Measurements from ENCODE around the gene EXOC4.

EXOC4 gene

DNA sequence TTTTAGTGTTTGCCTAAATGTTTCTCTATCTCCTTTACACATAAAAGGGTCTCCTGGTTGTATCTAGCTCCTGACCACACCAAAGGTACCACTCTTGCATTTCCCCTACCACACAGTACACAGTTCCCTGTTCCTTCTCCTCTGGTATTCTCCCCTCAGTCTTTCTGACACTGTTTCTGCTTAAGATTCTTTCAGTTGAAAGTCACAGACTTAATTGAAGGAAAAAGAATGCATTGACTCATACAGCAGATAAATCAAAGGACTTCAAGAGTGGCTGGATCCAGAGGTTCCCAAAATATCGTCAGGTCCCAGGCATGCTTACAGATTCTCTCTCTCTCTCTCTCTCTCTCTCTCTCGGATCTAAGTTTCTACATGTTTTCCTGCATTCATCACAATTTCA, 688.6 kb downstream of the EXOC4 start:
- H3K27ac ChIP-seq = no peak overlapping the region
- TF ChIP-seq, protein P1, sequence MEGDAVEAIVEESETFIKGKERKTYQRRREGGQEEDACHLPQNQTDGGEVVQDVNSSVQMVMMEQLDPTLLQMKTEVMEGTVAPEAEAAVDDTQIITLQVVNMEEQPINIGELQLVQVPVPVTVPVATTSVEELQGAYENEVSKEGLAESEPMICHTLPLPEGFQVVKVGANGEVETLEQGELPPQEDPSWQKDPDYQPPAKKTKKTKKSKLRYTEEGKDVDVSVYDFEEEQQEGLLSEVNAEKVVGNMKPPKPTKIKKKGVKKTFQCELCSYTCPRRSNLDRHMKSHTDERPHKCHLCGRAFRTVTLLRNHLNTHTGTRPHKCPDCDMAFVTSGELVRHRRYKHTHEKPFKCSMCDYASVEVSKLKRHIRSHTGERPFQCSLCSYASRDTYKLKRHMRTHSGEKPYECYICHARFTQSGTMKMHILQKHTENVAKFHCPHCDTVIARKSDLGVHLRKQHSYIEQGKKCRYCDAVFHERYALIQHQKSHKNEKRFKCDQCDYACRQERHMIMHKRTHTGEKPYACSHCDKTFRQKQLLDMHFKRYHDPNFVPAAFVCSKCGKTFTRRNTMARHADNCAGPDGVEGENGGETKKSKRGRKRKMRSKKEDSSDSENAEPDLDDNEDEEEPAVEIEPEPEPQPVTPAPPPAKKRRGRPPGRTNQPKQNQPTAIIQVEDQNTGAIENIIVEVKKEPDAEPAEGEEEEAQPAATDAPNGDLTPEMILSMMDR (conservative IDR thresholded peaks at IDR 0.05) = no peak
- no peak for TF ChIP-seq ZFX (IDR thresholded peaks at IDR 0.05)

DNA sequence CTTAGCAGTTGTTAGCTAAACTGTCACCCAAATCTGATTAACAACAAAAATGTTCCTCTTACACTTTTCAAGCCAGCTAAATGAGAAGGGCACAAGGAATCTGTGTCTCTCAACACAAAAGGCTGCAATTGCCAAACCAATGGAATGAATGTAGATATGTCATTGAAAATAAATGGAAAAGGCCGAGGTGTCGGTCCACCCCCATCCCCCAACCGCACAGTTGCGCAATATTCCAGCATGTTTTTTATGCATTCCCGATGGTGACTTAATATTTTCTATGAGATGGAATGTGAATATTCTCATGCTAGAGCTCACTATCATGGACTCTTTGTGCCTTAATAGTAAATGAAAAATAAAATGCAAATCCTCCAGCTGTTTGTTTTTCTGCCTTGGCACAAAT, 692.6 kb downstream of the EXOC4 start:
- TF ChIP-seq, protein P1 (conservative IDR thresholded peaks at IDR 0.05) = no peak
- TF ChIP-seq ZFX (IDR thresholded peaks at IDR 0.05) = no peak
- H3K27ac ChIP-seq = no peak overlapping the region

DNA sequence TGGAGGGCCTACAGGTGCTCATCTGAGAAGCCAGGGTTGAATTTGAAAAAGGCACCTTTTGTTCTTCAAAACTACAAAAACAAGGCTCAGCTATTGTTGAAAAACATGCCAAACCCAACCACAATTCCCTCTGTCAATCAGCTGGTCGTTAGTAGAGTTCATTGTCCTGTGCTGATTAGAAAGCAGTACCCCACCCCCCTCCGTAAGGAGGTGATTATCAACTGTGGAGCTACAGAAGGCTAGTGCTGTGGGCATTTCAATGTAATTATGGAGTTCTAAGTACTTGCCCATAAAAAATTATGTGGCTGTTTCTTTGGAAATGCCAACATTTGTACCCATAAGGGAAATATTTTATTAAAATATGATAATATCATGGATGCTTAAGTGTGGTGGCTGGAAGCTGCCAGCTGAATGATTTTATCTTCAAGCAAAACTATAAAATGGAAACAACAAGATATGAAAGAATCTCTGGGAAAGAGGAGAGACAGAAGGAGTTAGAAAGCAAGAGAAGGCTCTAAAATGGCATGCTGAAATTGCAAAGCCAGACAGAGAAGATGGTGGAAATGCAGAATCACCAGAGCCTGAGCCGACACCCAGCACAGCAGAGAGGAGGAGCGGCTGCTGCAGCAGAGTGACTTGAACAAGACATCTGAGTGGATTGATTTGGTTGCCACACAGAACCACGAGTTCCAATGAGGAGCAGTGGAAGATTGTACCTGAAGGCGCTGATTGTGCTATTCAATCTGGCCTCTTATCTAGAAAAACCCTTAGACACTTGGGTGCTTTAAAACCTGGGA, 694.8 kb downstream of the EXOC4 start:
- no peak overlapping the region for H3K27ac ChIP-seq
- TF ChIP-seq, protein P1 (conservative IDR thresholded peaks at IDR 0.05) = no peak
- no peak for TF ChIP-seq ZFX (IDR thresholded peaks at IDR 0.05)

DNA sequence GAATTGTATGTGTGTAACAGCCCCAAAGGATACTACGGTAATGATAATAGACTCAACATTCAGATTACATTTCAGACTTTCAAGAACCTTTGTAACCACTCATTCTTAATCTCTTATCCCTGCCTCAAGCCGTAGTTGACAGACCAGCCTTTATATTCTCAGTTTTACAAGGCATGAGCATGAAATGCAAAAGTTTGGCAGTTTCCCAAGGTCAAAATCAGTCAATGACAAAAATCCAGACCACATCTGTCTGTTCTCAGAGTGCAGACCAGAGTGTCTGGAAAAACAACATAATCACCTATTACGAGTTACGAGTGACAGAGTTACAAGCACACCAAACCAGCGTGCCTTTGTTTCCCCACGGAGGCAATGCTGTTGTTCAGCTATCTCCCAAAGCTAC, 695.7 kb downstream of the EXOC4 start:
- H3K27ac ChIP-seq = no peak overlapping the region
- TF ChIP-seq ZFX (IDR thresholded peaks at IDR 0.05) = no peak
- TF ChIP-seq, protein P1 (conservative IDR thresholded peaks at IDR 0.05) = no peak

DNA sequence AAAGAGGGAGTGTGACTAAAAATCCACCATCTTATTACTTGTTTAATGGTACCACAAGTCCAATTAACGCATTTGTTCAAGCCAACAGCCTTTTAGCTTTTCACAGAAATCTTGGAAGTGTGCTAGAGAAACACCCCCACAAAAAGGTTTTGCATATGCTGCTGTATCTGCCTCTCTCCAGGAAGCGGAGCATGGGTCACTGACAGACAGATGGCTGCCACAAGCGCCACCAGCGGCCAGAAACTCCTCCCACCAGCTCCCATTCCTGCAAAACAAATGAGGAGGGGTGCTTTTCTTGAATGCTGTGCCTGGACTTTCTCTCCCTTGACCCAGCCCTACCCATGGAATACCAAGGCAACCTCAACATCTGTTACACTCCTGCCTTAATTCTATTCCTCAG, 698.0 kb downstream of the EXOC4 start:
- H3K27ac ChIP-seq = no peak overlapping the region
- TF ChIP-seq, protein P1 (conservative IDR thresholded peaks at IDR 0.05) = no peak
- no peak for TF ChIP-seq ZFX (IDR thresholded peaks at IDR 0.05)

DNA sequence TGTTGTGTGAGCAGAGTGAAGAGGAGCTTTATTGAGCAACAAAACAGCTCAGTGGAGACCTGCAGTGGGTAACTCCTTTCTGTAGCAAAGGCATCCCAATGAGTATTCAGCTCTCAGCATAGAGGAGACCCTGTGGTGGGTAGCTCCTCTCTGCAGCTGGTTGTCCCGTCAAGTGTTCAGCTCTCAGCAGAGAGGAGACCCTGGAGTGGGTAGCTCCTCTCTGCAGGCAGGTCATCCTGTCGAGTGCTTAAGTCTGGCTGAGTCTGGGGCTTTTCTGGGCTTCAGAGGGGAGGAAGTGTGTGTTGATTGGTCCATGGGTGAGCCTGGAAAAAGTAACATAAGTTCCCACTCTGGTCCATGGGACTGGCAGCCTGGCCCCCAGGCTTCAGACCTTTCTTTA, 702.3 kb downstream of the EXOC4 start:
- no peak overlapping the region for H3K27ac ChIP-seq
- TF ChIP-seq, protein P1 (conservative IDR thresholded peaks at IDR 0.05) = no peak
- TF ChIP-seq ZFX (IDR thresholded peaks at IDR 0.05) = no peak

DNA sequence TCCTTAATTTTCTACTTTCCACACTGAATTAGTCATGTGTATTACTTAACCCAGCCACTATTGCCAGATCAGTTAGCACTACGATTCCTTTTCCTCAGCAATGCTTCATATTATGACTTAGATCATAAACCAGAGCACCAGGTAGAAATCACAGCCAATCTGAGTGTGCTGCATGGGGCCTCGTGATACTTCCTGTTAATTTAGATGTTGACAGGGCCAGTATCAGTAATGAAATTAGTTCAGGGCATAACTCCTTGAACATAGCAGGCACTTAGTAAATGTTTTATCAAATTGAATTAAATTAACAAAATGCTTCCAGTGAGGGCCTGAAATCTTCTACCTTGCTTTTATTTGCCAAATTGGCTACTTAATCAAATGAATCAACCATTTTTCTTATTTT, 705.0 kb downstream of the EXOC4 start:
- TF ChIP-seq ZFX (IDR thresholded peaks at IDR 0.05) = no peak
- TF ChIP-seq, protein P1 (conservative IDR thresholded peaks at IDR 0.05) = no peak
- no peak overlapping the region for H3K27ac ChIP-seq
